AG10803 (cell line): ENCODE data around the gene HEYL.
A peak's percentile ranks its signal among the peaks of the same experiment; 100 is the strongest.

ENCODE experiments used
- DNase-seq: peaks from one replicate; pipeline ENCODE4 v3.0.0; 2010; ENCODE audit warnings: low read depth
- H3K4me3 ChIP-seq: 2 replicates; pipeline ENCODE4 v1.5.1; 2011; ENCODE audit warnings: mild to moderate bottlenecking, low read length, control low read depth
- CTCF ChIP-seq: conservative IDR thresholded peaks from 2 replicates; pipeline ENCODE4 v1.5.1; 2011; ENCODE audit warnings: mild to moderate bottlenecking, low read length, control low read depth, inconsistent platforms

Gene HEYL

GRCh38 chr1:39668111-39668510 is 28.7 kb upstream of the HEYL start:
- H3K4me3 ChIP-seq: no peak overlapping the region
- no peak for DNase-seq
- no peak for TF ChIP-seq CTCF

GRCh38 chr1:39666772-39667171 is 27.3 kb upstream of the HEYL start:
- no peak for DNase-seq
- no peak overlapping the region for H3K4me3 ChIP-seq
- TF ChIP-seq CTCF: no peak

- H3K4me3 ChIP-seq: no peak overlapping the region
- no peak for DNase-seq
These were observed 24.1 kb upstream of the HEYL start for GRCh38 chr1:39663559-39663958.

GRCh38 chr1:39662861-39663260 is 23.4 kb upstream of the HEYL start:
- H3K4me3 ChIP-seq: no peak overlapping the region
- TF ChIP-seq CTCF: no peak
- DNase-seq: no peak

More at GRCh38 chr1:39663559-39663958, 24.1 kb upstream of the HEYL start:
- TF ChIP-seq CTCF: no peak

GRCh38 chr1:39659538-39659937 is 20.1 kb upstream of the HEYL start:
- H3K4me3 ChIP-seq: no peak overlapping the region
- DNase-seq: no peak
- TF ChIP-seq CTCF: no peak

GRCh38 chr1:39659110-39659509 is 19.7 kb upstream of the HEYL start:
- DNase-seq: no peak
- no peak for TF ChIP-seq CTCF
- no peak overlapping the region for H3K4me3 ChIP-seq

- peak; percentile 56 for DNase-seq
- H3K4me3 ChIP-seq: no peak overlapping the region
- peak; percentile 70 for TF ChIP-seq CTCF
These were observed 18.6 kb upstream of the HEYL start for GRCh38 chr1:39657923-39658485.
